ENCODE measurements around the gene MMP24OS. TPM values are rescaled to one million over a fixed set of nuclear protein-coding genes. Genes with fewer than 3 reads are reported as not detected.

Gene MMP24OS
- total RNA-seq, 1 donor from 2014 or later: 47.9 TPM

- Mint-ChIP-seq H3K27ac (no peak overlapping the region), H3K4me1 (no peaks in the 10 kb centered on the region), H3K27me3 (peaks cover 4% of the 10 kb centered on the region), H3K9me3 (no peaks in the 10 kb centered on the region), H3K4me3 (no peak overlapping the region), H3K36me3 (ENCODE audit: low read depth) (peaks cover 9% of the 10 kb centered on the region)
- CTCF ChIA-PET: no interaction called here
- ATAC-seq (ENCODE audit: low read depth): no peak
- DNase-seq: no peak
- POLR2A ChIA-PET: no interaction called here
- intact Hi-C loops (cut with micrococcal nuclease): no loop called here
- no peak for TF ChIP-seq CTCF (IDR thresholded peaks at IDR 0.05)
Observed at GRCh38 chr20:35240083-35240810, 37.7 kb downstream of the MMP24OS start.

DNA sequence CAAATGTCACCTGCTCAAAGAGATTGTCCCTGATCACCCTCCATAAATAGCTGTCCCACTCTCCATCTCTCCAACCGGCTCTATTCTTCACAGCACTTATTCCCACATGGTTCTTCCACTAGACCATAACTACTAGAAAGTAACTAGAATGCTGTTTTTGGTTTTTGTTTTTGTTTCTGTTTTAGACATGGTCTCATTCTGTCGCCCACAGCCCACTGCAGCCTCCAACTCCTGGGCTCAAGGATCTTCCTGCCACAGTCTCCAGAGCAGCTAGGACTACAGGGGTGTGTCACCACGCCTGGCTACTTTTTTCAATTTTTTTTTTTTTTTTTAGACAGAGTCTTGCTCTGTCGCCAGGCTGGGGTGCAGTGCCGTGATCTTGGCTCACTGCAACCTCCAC lies 39.2 kb downstream of the MMP24OS start:
- ChIA-PET POLR2A (no interaction called here), CTCF (no interaction called here)
- H3K9me3 Mint-ChIP-seq: no peaks in the 10 kb centered on the region
- H3K27me3 Mint-ChIP-seq: peaks cover 12% of the 10 kb centered on the region
- H3K27ac Mint-ChIP-seq: no peak overlapping the region
- no peak overlapping the region for H3K4me3 Mint-ChIP-seq
- intact Hi-C loops (cut with micrococcal nuclease): no loop called here
- peaks cover 21% of the 10 kb centered on the region for H3K36me3 Mint-ChIP-seq (ENCODE audit: low read depth)
- DNase-seq (no peak), ATAC-seq (ENCODE audit: low read depth) (no peak)
- no peaks in the 10 kb centered on the region for H3K4me1 Mint-ChIP-seq
- no peak for TF ChIP-seq CTCF (IDR thresholded peaks at IDR 0.05)

DNA sequence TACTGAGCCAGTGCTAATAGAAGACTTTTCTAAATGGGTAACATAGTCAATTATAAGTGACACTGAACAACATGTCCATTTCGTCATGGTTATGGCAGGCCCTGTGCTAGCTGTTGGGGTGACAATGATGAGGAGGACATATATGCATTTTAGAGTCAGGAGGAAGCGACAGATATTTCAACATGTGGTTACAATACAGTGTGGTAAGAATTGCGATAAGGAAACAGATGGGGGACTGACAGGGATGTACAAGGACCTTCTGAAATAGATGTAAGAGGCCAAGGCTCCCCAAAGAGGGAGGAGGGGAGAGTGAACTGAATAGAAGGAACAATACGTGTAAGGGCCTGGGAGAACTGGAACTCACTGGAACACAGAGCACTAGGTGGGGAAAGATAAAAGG lies 39.8 kb downstream of the MMP24OS start:
- ATAC-seq (ENCODE audit: low read depth): no peak
- Mint-ChIP-seq H3K27ac (no peak overlapping the region), H3K9me3 (no peaks in the 10 kb centered on the region), H3K4me3 (no peak overlapping the region), H3K27me3 (peaks cover 12% of the 10 kb centered on the region), H3K4me1 (no peaks in the 10 kb centered on the region), H3K36me3 (ENCODE audit: low read depth) (peaks cover 21% of the 10 kb centered on the region)
- CTCF ChIA-PET: no interaction called here
- intact Hi-C loops (cut with micrococcal nuclease): no loop called here
- POLR2A ChIA-PET: no interaction called here
- no peak for TF ChIP-seq CTCF (IDR thresholded peaks at IDR 0.05)
- no peak for DNase-seq

- ChIA-PET POLR2A (no interaction called here), CTCF (no interaction called here)
- Mint-ChIP-seq H3K4me3 (no peak overlapping the region), H3K4me1 (no peaks in the 10 kb centered on the region), H3K27me3 (peaks cover 16% of the 10 kb centered on the region), H3K36me3 (ENCODE audit: low read depth) (peaks cover 22% of the 10 kb centered on the region), H3K27ac (no peak overlapping the region), H3K9me3 (no peaks in the 10 kb centered on the region)
- TF ChIP-seq CTCF (IDR thresholded peaks at IDR 0.05): no peak
- ATAC-seq (ENCODE audit: low read depth) (no peak), DNase-seq (no peak)
- intact Hi-C loops (cut with micrococcal nuclease): no loop called here
Observed at GRCh38 chr20:35237486-35237885, 40.4 kb downstream of the MMP24OS start.

- no peak overlapping the region for H3K27ac Mint-ChIP-seq
- TF ChIP-seq CTCF (IDR thresholded peaks at IDR 0.05): no peak
- CTCF ChIA-PET: no interaction called here
- no peak overlapping the region for H3K4me3 Mint-ChIP-seq
- H3K36me3 Mint-ChIP-seq (ENCODE audit: low read depth): peaks cover 31% of the 10 kb centered on the region
- no peak for DNase-seq
- intact Hi-C loops (cut with micrococcal nuclease): no loop called here
- no peaks in the 10 kb centered on the region for H3K9me3 Mint-ChIP-seq
- no peaks in the 10 kb centered on the region for H3K4me1 Mint-ChIP-seq
- H3K27me3 Mint-ChIP-seq: peaks cover 14% of the 10 kb centered on the region
- ATAC-seq (ENCODE audit: low read depth): no peak
- POLR2A ChIA-PET: no interaction called here
Observed at GRCh38 chr20:35235881-35236280, 42.0 kb downstream of the MMP24OS start.
